ENCODE measurements around the gene CAMSAP1.
"Not testable (repeated sequence)": the region's sequence is repeated elsewhere in the genome, so short reads cannot be mapped to it uniquely, and the experiment has no call there.

CAMSAP1 gene

DNA sequence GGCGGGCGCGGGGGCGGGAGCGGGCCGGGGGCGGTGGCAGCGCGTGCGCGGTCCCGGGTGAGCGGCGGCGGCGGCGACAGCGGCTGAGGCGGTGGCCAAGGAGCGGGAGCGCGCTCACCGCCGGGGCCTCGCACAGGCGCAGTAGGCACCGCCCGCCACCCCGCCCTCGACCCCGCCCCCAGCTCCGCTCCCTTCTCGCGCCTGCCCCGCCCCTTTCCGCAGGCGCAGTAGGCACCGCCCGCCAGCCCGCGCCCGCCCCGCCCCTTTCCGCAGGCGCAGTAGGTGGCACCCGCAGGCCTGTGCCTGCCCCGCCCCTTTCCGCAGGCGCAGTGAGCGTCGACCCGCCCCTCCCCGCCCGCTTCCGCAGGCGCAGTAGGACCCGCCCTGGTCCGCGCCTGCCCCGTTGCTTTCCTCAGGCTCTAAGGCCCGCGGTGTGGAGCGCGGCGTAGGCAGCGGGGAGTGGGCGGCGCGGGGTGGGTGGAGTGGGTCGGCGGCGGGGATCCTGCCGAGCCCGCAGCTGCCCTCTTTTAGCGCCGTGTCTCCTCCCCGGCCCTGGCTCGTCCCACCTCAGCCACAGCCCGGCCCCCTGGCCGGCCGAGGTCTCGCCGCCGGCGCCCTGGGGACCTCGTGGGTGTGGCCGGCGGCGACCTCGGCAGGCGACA, at the start of gene CAMSAP1:
Gene CAMSAP1, minus strand, starts transcription at position 116 of the 662 bp plus-strand sequence. CDS start 387 bp downstream, outside the sequence.
- DNase-seq (ENCODE audit: low read depth in 2 of 2) = peak; percentile 86 to 87

GRCh38 chr9:135956802-135957174, 49.4 kb upstream of the CAMSAP1 start:
- no peak for DNase-seq (ENCODE audit: low read depth in 2 of 2)

GRCh38 chr9:135955934-135956801, 48.8 kb upstream of the CAMSAP1 start:
- no peak for DNase-seq (ENCODE audit: low read depth in 2 of 2)

DNA sequence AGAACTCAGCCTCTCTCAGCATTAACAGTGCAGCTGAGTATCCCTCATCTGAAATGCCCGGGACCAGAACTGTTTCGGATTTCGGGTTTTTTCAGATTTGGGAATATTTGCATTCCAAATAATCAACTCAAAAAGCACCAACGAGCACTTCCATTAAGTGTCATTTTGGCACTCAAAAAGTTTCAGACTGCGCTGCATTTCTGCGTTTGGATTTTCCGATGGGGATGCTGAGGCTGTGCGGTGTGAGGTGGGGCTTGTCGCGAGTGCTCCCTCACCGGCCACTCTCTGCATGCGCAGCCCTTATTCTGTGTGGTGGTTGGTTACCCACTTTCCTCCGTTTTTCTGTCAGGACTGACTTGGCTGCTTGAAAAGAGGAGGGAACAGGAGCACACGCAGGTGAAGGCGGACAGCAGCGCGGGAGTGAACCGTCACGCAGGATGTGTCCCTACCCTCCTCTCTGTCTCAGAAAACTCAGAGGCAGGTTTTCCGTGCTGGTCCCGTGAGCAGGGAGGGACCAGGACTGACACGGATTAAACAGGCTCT, 45.4 kb upstream of the CAMSAP1 start:
- no peak for DNase-seq (ENCODE audit: low read depth in 2 of 2)

DNA sequence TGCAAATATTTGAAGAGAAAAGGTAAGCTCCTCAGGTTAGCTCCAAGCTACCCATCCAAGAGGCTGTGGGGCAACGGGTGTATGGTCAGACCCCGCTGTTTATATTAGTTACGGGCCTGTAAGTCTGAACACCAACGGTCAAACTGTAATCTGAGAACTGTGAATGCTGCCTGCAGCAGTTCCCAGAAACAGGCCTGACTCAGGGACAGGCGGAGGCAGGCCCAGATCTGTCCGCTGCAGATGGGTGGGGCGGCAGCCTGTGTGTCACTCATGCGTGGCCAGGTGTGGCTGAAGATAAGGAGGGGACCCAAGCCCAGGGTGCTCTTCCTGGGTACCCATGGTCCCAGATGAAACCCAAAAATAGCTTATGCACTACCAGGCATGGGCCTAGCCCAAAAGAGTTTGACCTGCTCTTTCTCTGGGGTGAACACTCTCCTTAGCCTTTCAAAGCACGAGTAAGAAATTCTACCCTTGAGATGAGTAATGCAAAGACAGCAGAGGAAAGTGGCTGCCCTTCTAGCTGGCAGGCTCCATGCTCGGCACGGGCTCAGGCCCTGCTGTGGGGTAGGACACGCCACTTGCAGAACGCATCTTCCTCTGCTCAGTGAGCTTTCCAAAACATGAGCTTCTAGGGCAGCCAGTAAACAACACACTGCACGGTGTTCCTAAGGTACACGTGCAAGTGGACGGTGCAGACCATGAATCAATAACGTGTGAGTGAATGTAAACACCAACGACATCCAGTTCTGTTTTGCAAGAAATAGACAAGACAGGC, 44.7 kb upstream of the CAMSAP1 start:
- DNase-seq (ENCODE audit: low read depth in 2 of 2) = no peak

- not testable (repeated sequence) for DNase-seq (ENCODE audit: low read depth in 2 of 2)
Observed at GRCh38 chr9:135951310-135951709, 44.0 kb upstream of the CAMSAP1 start.

GRCh38 chr9:135950841-135951240, 43.5 kb upstream of the CAMSAP1 start:
- DNase-seq (ENCODE audit: low read depth in 2 of 2) = not testable (repeated sequence)

- DNase-seq (ENCODE audit: low read depth in 2 of 2) = no peak
Observed at GRCh38 chr9:135950135-135950682, 42.9 kb upstream of the CAMSAP1 start.

DNA sequence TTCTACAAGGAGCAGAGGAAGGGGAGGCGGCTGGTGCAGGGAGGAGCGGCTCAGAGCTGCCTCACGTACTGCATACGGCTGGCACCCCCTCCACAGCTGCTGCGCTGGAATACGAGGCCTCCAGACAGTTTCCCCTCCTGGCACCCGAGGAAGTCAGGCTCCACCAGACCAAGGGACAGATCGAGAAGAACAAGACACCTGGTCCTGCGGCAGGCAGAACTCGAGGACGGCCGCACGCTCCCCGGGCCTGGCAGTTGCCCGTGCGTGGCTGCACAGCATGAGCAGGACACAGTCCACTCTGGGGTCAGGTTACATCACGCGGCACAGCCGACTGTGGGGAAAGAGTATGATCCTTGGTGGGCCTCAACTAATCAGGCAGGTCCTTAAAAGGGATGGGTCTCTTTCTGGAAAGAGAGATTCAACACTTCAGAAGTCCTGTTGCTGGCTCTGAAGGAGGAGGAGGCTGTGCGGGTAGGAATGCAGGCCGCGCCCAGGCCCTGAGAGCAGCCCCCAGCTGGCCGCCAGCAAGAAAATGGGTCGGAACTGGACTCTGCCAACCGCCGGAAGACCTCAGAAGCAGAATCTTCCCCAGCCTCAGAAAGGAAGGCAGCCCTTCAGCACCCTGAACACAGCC, 42.3 kb upstream of the CAMSAP1 start:
- DNase-seq (ENCODE audit: low read depth in 2 of 2) = no peak

DNA sequence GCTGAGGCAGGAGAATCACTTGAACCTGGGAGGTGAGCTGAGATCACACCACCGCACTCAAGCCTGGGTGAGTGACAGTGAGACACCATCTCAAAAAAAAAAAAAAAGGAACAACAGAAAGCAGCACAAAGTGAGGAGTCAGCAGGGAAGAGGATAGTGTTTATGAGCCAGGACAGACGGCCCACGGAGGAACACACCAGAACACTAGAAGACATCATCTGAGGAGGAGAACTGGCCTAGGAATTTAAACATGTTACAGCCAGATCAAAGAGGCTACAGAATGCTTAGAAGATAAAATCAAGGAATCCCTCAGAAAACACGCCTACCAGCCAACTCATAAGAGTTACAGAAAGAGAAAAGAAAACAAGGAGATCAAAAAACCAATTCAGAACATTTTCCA, 41.6 kb upstream of the CAMSAP1 start:
- DNase-seq (ENCODE audit: low read depth in 2 of 2) = no peak

- no peak for DNase-seq (ENCODE audit: low read depth in 2 of 2)
Observed at GRCh38 chr9:135948446-135948845, 41.1 kb upstream of the CAMSAP1 start.

- no peak for DNase-seq (ENCODE audit: low read depth in 2 of 2)
Observed at GRCh38 chr9:135947582-135947981, 40.2 kb upstream of the CAMSAP1 start.

DNA sequence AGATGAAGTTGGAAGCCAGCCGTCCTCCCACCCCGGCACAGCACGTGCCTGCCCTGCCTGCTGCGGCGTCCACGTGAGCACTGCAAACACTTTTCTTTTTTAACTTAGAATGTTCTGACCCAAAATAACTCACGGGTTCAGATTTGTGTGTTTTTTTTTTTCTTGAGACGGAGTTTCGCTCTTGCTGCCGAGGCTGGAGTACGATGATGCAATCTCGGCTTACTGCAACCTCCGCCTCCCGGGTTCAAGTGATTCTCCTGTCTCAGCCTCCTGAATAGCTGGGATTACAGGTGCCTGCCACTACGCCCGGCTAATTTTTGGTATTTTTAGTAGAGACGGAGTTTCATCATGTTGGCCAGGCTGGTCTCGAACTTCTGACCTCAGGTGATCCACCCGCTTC, 39.8 kb upstream of the CAMSAP1 start:
- DNase-seq (ENCODE audit: low read depth in 2 of 2) = not testable (repeated sequence)

DNA sequence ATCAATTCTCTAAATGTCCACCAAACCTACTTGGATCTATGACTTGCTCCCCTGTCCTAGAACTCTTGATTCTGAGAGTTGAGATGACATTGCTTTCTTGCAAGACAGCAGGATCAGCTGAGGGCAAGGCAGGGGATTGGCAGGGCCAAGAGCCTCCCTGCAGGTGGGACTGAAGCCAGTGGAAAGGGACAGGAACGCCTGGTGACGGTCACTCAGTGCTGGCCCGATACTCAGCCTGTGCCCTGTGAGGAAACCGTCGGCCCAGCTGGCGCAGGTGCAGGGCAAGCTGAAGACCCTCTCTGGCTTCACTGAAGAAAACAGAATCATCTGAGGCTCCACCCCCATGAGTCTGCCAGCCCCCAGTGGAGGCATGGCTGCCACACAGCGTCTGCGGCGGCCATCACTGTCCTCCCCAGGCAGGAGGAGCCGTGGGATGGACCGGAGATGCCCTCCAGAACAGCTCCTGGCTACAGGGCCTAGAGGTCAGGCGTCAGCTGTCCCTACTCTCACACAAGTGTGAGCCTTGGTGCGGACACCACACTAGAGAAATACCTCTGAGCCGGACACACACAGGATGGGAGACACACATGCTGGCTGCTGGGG, 39.1 kb upstream of the CAMSAP1 start:
- DNase-seq (ENCODE audit: low read depth in 2 of 2) = no peak

DNA sequence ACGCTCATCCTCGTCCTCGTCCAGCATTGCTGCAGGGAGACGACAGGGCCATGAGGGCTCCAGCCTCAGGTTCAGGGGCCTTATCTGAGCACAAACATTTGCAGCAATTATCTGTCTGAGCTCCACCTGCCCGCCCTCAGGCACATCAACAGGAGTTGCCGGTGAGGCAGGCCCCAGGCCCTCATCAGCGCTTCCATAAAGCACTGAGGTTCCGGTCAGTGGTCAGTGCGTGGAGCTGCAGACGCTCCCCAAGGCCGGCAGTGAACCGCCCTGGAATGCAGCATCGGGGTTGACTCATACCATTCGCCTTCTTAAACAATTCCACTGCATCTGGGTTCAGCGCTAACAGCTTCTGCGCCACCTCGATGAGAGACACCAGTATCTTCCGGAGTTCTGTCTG, 38.6 kb upstream of the CAMSAP1 start:
- DNase-seq (ENCODE audit: low read depth in 2 of 2) = no peak

- no peak for DNase-seq (ENCODE audit: low read depth in 2 of 2)
Observed at GRCh38 chr9:135944444-135945252, 37.3 kb upstream of the CAMSAP1 start.

GRCh38 chr9:135943604-135944003, 36.3 kb upstream of the CAMSAP1 start:
- DNase-seq (ENCODE audit: low read depth in 2 of 2) = not testable (repeated sequence)

DNA sequence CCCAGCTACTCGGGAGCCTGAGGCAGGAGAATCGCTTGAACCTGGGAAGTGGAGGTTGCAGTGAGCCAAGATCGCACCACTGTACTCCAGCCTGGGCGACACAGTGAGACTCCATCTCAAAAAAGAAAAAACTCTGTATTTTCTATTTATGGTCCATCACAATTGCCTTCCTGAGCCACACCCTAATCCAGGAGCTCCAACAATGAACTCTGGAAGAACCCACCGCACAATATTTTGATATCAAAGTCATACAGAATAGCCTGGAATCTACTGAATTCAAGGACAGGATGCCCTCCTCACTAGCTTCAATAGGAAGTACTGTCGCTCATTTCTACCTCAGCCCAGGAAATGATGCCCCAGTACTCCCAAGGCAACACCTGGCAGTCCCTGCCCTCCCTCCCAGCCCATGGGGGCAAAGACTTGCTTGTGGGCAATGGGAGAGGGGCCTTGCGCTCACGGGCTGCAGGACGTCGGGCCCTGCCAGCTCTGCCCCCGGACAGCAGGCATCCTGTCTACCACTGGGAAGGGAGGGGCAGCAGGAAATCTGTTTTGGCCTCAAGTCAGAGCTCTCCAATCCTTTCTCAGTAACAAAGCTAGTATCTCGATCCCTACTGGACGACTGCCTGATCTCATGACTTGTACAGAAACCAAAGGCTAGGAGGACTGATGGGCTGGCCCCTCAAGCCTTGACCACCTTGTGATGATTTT, 34.1 kb upstream of the CAMSAP1 start:
- no peak for DNase-seq (ENCODE audit: low read depth in 2 of 2)
